Middle frontal gyrus (tissue), 1 donor: Measurements from ENCODE around the gene SLC47A2.
A peak's percentile ranks its signal among the peaks of the same experiment; 100 is the strongest.

Experiments used
- DNase-seq: peaks from one replicate; pipeline ENCODE4 v3.0.0-alpha.2; 2015; ENCODE audit warnings: low spot score; ENCODE audit errors: extremely low spot score

Gene SLC47A2

GRCh38 chr17:19747829-19748806 is 31.7 kb upstream of the SLC47A2 start, which contains the start of gene ALDH3A1:
Gene ALDH3A1 (minus strand): TSS chr17:19748298. CDS start chr17:19745129, 3,169 bp downstream.
- DNase-seq = no peak

GRCh38 chr17:19747159-19747719 is 30.9 kb upstream of the SLC47A2 start:
- no peak for DNase-seq

- DNase-seq = no peak
Measured at GRCh38 chr17:19746517-19746916, 30.1 kb upstream of the SLC47A2 start.

- peak; percentile 66 for DNase-seq
Measured at GRCh38 chr17:19744922-19745757, 28.8 kb upstream of the SLC47A2 start.

GRCh38 chr17:19744492-19744891 is 28.1 kb upstream of the SLC47A2 start:
- DNase-seq = no peak

GRCh38 chr17:19743101-19744100 is 27.0 kb upstream of the SLC47A2 start:
- no peak for DNase-seq

GRCh38 chr17:19742495-19742894 is 26.1 kb upstream of the SLC47A2 start:
- no peak for DNase-seq

GRCh38 chr17:19741832-19742457 is 25.6 kb upstream of the SLC47A2 start:
- no peak for DNase-seq

- no peak for DNase-seq
Measured at GRCh38 chr17:19740933-19741332, 24.5 kb upstream of the SLC47A2 start.

- no peak for DNase-seq
Measured at GRCh38 chr17:19739241-19740201, 23.1 kb upstream of the SLC47A2 start.

- no peak for DNase-seq
Measured at GRCh38 chr17:19738757-19739156, 22.4 kb upstream of the SLC47A2 start.

- no peak for DNase-seq
Measured at GRCh38 chr17:19738073-19738449, 21.7 kb upstream of the SLC47A2 start.

- no peak for DNase-seq
Measured at GRCh38 chr17:19737305-19738072, 21.1 kb upstream of the SLC47A2 start.

GRCh38 chr17:19736071-19736470 is 19.7 kb upstream of the SLC47A2 start:
- DNase-seq = no peak

- DNase-seq = no peak
Measured at GRCh38 chr17:19733953-19734526, 17.7 kb upstream of the SLC47A2 start.

- no peak for DNase-seq
Measured at GRCh38 chr17:19731626-19732025, 15.2 kb upstream of the SLC47A2 start.

GRCh38 chr17:19730843-19731242 is 14.5 kb upstream of the SLC47A2 start:
- DNase-seq = no peak

GRCh38 chr17:19729900-19730299 is 13.5 kb upstream of the SLC47A2 start:
- DNase-seq = no peak
